Keratinocyte (primary cell): ENCODE data around the gene SH2B2. TPM values are rescaled to one million over a fixed set of nuclear protein-coding genes. Genes with fewer than 3 reads are reported as not detected.

Source experiments
- DNase-seq: peaks from one replicate; pipeline ENCODE4 v3.0.0-alpha.2; 2011; ENCODE audit warnings: low read depth, missing footprints, low spot score
- FAIRE-seq: peaks from 2 replicates; lab custom pipeline; 2011; peaks lifted over from hg19 to GRCh38; lab: Jason Lieb, UNC
- H2AFZ ChIP-seq: 2 replicates; pipeline ENCODE4 v1.6.0; 2012; ENCODE audit warnings: low read length, control low read depth, inconsistent platforms; ENCODE audit not compliant: control insufficient read depth
- H3K27ac ChIP-seq: 2 replicates; pipeline ENCODE4 v1.5.1; 2011; ENCODE audit warnings: low read length; ENCODE audit not compliant: control insufficient read depth, insufficient read depth
- H3K27me3 ChIP-seq: 3 replicates; pipeline ENCODE4 v1.6.0; 2011; ENCODE audit warnings: low read length; ENCODE audit not compliant: control insufficient read depth, insufficient read depth; ENCODE audit errors: extremely low read depth
- H3K36me3 ChIP-seq, 2 experiments: 2 replicates in 1 of 2; 3 replicates in 1 of 2; pipeline ENCODE4 v1.5.1; 2011; ENCODE audit warnings: low read length in 2 of 2, mild to moderate bottlenecking in 1 of 2; ENCODE audit not compliant: control insufficient read depth in 2 of 2, insufficient read depth in 2 of 2; ENCODE audit errors: extremely low read depth in 1 of 2
- H3K4me1 ChIP-seq: 3 replicates; pipeline ENCODE4 v1.5.1; 2011; ENCODE audit warnings: low read length; ENCODE audit not compliant: control insufficient read depth, insufficient read depth; ENCODE audit errors: extremely low read depth
- H3K4me2 ChIP-seq: 3 replicates; pipeline ENCODE4 v1.6.0; 2011; ENCODE audit warnings: low read depth, low read length; ENCODE audit not compliant: control insufficient read depth, insufficient read depth; ENCODE audit errors: extremely low read depth
- H3K4me3 ChIP-seq, 3 experiments: fragments of 200-600 bp in 1 of 3; sonication (generic) in 1 of 3; 2 replicates in 2 of 3; 3 replicates in 1 of 3; pipeline ENCODE4 v1.5.1; 2011 to 2016; ENCODE audit warnings: low read length in 3 of 3, mild to moderate bottlenecking in 3 of 3, control low read depth in 2 of 3, inconsistent platforms in 1 of 3, low read depth in 1 of 3, mixed read lengths in 1 of 3, mixed run types in 1 of 3, moderate library complexity in 1 of 3; ENCODE audit not compliant: control insufficient read depth in 2 of 3, insufficient read depth in 2 of 3; ENCODE audit errors: extremely low read depth in 1 of 3
- H3K79me2 ChIP-seq: 2 replicates; pipeline ENCODE4 v1.6.0; 2012; ENCODE audit warnings: low read length; ENCODE audit not compliant: control insufficient read depth, insufficient read depth
- H3K9ac ChIP-seq: 3 replicates; pipeline ENCODE4 v1.6.0; 2011; ENCODE audit warnings: low read length; ENCODE audit not compliant: control insufficient read depth, insufficient read depth; ENCODE audit errors: extremely low read depth
- H3K9me1 ChIP-seq: 3 replicates; pipeline ENCODE4 v1.6.0; 2011; ENCODE audit warnings: low read length; ENCODE audit not compliant: control insufficient read depth, insufficient read depth; ENCODE audit errors: extremely low read depth
- H3K9me3 ChIP-seq: 2 replicates; pipeline ENCODE4 v1.5.1; 2012; ENCODE audit warnings: low read depth, low read length; ENCODE audit not compliant: control insufficient read depth
- H4K20me1 ChIP-seq: 3 replicates; pipeline ENCODE4 v1.6.0; 2011; ENCODE audit warnings: low read length; ENCODE audit not compliant: control insufficient read depth, insufficient read depth; ENCODE audit errors: extremely low read depth
- EZH2 ChIP-seq: IDR thresholded peaks from one replicate; pipeline ENCODE4 v1.6.1; 2012; ENCODE audit warnings: inconsistent platforms, mild to moderate bottlenecking, low read length, moderate library complexity
- dilution Hi-C: fragments of 300-500 bp; cut with MboI; formaldehyde crosslinking; loops from one replicate; pipeline ENCODE4 v1.7.0; 2020; ENCODE audit warnings: low sequenced_read_pairs; ENCODE audit not compliant: extremely low pct_ligation_motif_present
- polyA plus RNA-seq, 5 experiments: library from polyadenylated mRNA; depleted of rRNA in 3 of 5; stranded (reverse) in 3 of 5; stranded (forward) in 1 of 5; unstranded in 1 of 5; fragments of >200 nt; gene quantifications; 1 replicate in 1 of 5; 2 replicates in 3 of 5; 3 replicates in 1 of 5; pipeline versions ENCODE4 v1.2.1 to v1.2.3, GENCODE V29; 2011 to 2012; ENCODE audit warnings: missing spikeins in 2 of 5, low read depth in 1 of 5, low replicate concordance in 1 of 5
- TF ChIP-seq, protein P1 (sequence below), 3 experiments: IDR thresholded peaks in 1 of 3; conservative IDR thresholded peaks in 1 of 3; optimal IDR thresholded peaks in 1 of 3; 2 replicates in 2 of 3; 3 replicates in 1 of 3; pipeline versions ENCODE3 to v1.5.1; 2011; ENCODE audit warnings: low read length in 3 of 3, mild to moderate bottlenecking in 3 of 3, moderate library complexity in 2 of 3, control low read depth in 1 of 3, inconsistent platforms in 1 of 3; ENCODE audit not compliant: insufficient read depth in 2 of 3; ENCODE audit errors: extremely low read depth in 1 of 3

SH2B2 gene
- polyA plus RNA-seq, 1 donor (not counting 4 experiments of a cell fraction or from before 2014, with no cell fraction given): 0.59 TPM

DNA sequence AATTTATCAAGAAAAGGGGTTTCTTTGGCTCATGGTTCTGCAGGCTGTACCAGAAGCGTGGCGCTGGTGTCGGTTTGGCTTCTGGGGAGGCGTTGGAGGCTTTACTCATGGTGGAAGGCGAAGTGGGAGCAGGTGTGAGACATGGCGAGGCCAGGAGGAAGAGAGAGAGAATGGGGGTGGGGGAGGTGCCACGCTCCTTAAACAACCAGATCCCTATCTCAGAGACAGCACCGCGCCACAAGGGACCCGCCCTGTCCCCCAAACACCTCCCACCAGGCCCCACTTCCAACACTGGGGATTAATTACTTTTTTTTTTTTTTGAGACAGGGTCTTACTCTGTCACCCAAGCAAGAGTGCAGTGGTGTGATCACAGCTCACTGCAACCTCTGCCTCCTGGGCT lies 18.0 kb upstream of the SH2B2 start:
- no peaks in the 10 kb centered on the region for H3K9me3 ChIP-seq
- H4K20me1 ChIP-seq: no peaks in the 10 kb centered on the region
- H3K36me3 ChIP-seq: no peaks in the 10 kb centered on the region
- H3K4me2 ChIP-seq: no peak overlapping the region
- DNase-seq: no peak
- peaks cover 4% of the 10 kb centered on the region for H3K4me1 ChIP-seq
- dilution Hi-C loops: no loop called here
- H3K79me2 ChIP-seq: no peaks in the 10 kb centered on the region
- H3K27ac ChIP-seq: no peak overlapping the region
- TF ChIP-seq, protein P1, sequence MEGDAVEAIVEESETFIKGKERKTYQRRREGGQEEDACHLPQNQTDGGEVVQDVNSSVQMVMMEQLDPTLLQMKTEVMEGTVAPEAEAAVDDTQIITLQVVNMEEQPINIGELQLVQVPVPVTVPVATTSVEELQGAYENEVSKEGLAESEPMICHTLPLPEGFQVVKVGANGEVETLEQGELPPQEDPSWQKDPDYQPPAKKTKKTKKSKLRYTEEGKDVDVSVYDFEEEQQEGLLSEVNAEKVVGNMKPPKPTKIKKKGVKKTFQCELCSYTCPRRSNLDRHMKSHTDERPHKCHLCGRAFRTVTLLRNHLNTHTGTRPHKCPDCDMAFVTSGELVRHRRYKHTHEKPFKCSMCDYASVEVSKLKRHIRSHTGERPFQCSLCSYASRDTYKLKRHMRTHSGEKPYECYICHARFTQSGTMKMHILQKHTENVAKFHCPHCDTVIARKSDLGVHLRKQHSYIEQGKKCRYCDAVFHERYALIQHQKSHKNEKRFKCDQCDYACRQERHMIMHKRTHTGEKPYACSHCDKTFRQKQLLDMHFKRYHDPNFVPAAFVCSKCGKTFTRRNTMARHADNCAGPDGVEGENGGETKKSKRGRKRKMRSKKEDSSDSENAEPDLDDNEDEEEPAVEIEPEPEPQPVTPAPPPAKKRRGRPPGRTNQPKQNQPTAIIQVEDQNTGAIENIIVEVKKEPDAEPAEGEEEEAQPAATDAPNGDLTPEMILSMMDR (optimal IDR thresholded peaks at IDR 0.05 in 1 of 3, IDR thresholded peaks at IDR 0.05 in 1 of 3, conservative IDR thresholded peaks at IDR 0.05 in 1 of 3; ENCODE audit: extremely low read depth in 1 of 3, insufficient read depth in 2 of 3, low read length in 3 of 3): no peak
- no peak for TF ChIP-seq EZH2
- no peak overlapping the region for H2AFZ ChIP-seq
- no peak overlapping the region for H3K9ac ChIP-seq
- H3K4me3 ChIP-seq: no peak overlapping the region
- FAIRE-seq: no peak
- H3K27me3 ChIP-seq: peaks cover 4% of the 10 kb centered on the region
- H3K9me1 ChIP-seq: no peaks in the 10 kb centered on the region

DNA sequence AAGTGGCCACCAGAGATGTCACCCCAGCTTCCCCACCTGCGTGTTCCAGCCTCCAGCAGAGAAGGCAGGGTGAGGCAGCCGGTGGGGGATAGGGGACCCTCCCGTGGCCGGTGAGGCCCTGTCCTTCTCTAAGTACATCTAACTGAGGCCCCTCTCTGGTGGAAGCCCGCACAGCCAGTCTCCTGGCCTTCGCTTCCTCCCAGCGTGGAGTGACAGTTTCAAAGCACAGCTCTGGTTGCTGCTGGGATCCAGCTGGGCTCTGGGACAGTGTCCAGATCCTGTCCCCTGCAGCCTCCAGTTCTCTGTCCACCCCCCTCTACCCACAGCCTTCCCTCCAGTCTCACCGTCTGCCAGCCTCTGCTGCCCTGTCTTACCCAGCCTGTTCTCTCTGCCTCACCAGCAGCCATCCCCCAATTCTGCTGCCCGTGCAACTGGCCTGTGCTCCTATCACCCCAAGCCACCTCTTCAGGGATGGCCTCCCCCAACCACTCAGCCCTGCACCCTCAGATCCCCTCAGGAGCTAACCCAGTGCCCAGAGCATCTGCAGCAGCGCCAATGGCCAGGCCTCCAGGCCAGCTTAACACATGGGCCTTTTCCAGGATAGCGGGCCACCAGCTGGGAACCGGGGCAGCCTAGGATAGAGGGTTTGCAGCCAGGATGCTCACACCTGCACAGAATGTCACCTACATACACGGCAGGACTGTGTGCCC lies 16.3 kb upstream of the SH2B2 start:
- TF ChIP-seq, protein P1 (optimal IDR thresholded peaks at IDR 0.05 in 1 of 3, IDR thresholded peaks at IDR 0.05 in 1 of 3, conservative IDR thresholded peaks at IDR 0.05 in 1 of 3; ENCODE audit: extremely low read depth in 1 of 3, insufficient read depth in 2 of 3, low read length in 3 of 3): no peak
- TF ChIP-seq EZH2: no peak
- no peak overlapping the region for H3K9ac ChIP-seq
- H3K4me2 ChIP-seq: no peak overlapping the region
- no peaks in the 10 kb centered on the region for H3K36me3 ChIP-seq
- H2AFZ ChIP-seq: no peak overlapping the region
- no peaks in the 10 kb centered on the region for H3K9me1 ChIP-seq
- dilution Hi-C loops: no loop called here
- H3K4me3 ChIP-seq: no peak overlapping the region
- H3K27ac ChIP-seq: no peak overlapping the region
- H3K79me2 ChIP-seq: no peaks in the 10 kb centered on the region
- H3K9me3 ChIP-seq: no peaks in the 10 kb centered on the region
- peaks cover 4% of the 10 kb centered on the region for H3K4me1 ChIP-seq
- no peak for DNase-seq
- H4K20me1 ChIP-seq: no peaks in the 10 kb centered on the region
- no peak for FAIRE-seq
- H3K27me3 ChIP-seq: peaks cover 4% of the 10 kb centered on the region
